HepG2 (cell line): ENCODE measurements around the gene TDRD9. TPM values are rescaled to one million over a fixed set of nuclear protein-coding genes. Genes with fewer than 3 reads are reported as not detected.

Experiments
- AGO1 ChIP-seq: fragments of 200-400 bp; formaldehyde crosslinking; IDR thresholded peaks from 2 replicates; pipeline ENCODE4 v1.6.1; 2017; ENCODE audit warnings: mild to moderate bottlenecking, low read depth, low read length, moderate library complexity; ENCODE audit not compliant: poor library complexity, severe bottlenecking
- BCLAF1 ChIP-seq: fragments of 450-650 bp; IDR thresholded peaks from 2 replicates; pipeline ENCODE4 v1.6.1; 2017; ENCODE audit warnings: mild to moderate bottlenecking
- CEBPG ChIP-seq: IDR thresholded peaks from 2 replicates; pipeline ENCODE4 v1.6.1; 2016
- CSRNP1 ChIP-seq: sonication (generic); formaldehyde crosslinking; IDR thresholded peaks from 2 replicates; pipeline ENCODE4 v1.8.1; 2023; ENCODE audit warnings: mild to moderate bottlenecking, missing genetic modification reagents
- FOSL2 ChIP-seq: sonication (generic); formaldehyde crosslinking; IDR thresholded peaks from 2 replicates; pipeline ENCODE4 v1.4.0; 2020; ENCODE audit warnings: missing genetic modification reagents
- GABPA ChIP-seq, 2 experiments: IDR thresholded peaks; 2 replicates each; pipeline ENCODE4 v1.6.1; 2011 to 2016; ENCODE audit warnings: low read depth in 2 of 2, low read length in 1 of 2, missing biosample characterization in 1 of 2, missing genetic modification characterization in 1 of 2
- NR2F1 ChIP-seq, 2 experiments: fragments of 450-650 bp in 1 of 2; formaldehyde crosslinking in 1 of 2; IDR thresholded peaks; 2 replicates each; pipeline versions ENCODE4 v1.5.0 to v1.6.1; 2016 to 2020; ENCODE audit warnings: mild to moderate bottlenecking in 1 of 2, missing compliant biosample characterization in 1 of 2, missing genetic modification reagents in 1 of 2, moderate library complexity in 1 of 2
- PHF20 ChIP-seq: sonication (generic); formaldehyde crosslinking; IDR thresholded peaks from 2 replicates; pipeline ENCODE4 v1.5.0; 2020; ENCODE audit warnings: mild to moderate bottlenecking, missing genetic modification reagents
- SPEN ChIP-seq: sonication (generic); formaldehyde crosslinking; IDR thresholded peaks from 2 replicates; pipeline ENCODE4 v1.5.1; 2020; ENCODE audit warnings: low read depth, mild to moderate bottlenecking, missing genetic modification reagents
- TEAD3 ChIP-seq: optimal IDR thresholded peaks from 2 replicates; pipeline ENCODE3; 2016; ENCODE audit warnings: borderline replicate concordance
- TEF ChIP-seq: sonication (generic); formaldehyde crosslinking; IDR thresholded peaks from 2 replicates; pipeline ENCODE4 v1.5.0; 2020; ENCODE audit warnings: missing genetic modification reagents
- ZBTB34 ChIP-seq: sonication (generic); formaldehyde crosslinking; IDR thresholded peaks from 2 replicates; pipeline ENCODE4 v1.8.0; 2022; ENCODE audit warnings: mild to moderate bottlenecking, missing genetic modification reagents
- ZMYM3 ChIP-seq: sonication (generic); formaldehyde crosslinking; IDR thresholded peaks from 2 replicates; pipeline ENCODE4 v1.5.1; 2020; ENCODE audit warnings: mild to moderate bottlenecking, missing genetic modification reagents
- ZNF3 ChIP-seq: IDR thresholded peaks from 2 replicates; pipeline ENCODE4 v1.7.0; 2017; ENCODE audit warnings: inconsistent platforms
- ZNF414 ChIP-seq: sonication (generic); formaldehyde crosslinking; IDR thresholded peaks from 2 replicates; pipeline ENCODE4 v1.5.0; 2020; ENCODE audit warnings: missing genetic modification reagents
- ZNF558 ChIP-seq: sonication (generic); formaldehyde crosslinking; IDR thresholded peaks from 2 replicates; pipeline ENCODE4 v1.9.0; 2022; ENCODE audit warnings: mild to moderate bottlenecking, missing genetic modification reagents, borderline replicate concordance
- ZNF687 ChIP-seq: sonication (generic); formaldehyde crosslinking; IDR thresholded peaks from 2 replicates; pipeline ENCODE4 v1.5.1; 2020; ENCODE audit warnings: mild to moderate bottlenecking, missing genetic modification reagents, moderate library complexity
- ZNF768 ChIP-seq: sonication (generic); formaldehyde crosslinking; IDR thresholded peaks from 2 replicates; pipeline ENCODE4 v1.4.0; 2020; ENCODE audit warnings: missing genetic modification reagents
- polyA plus RNA-seq, 8 experiments: library from polyadenylated mRNA; depleted of rRNA in 3 of 8; stranded (reverse) in 7 of 8; unstranded in 1 of 8; fragments of >200 nt; fragmentation: Illumina TruSeq in 4 of 8; extraction: Trizol in 4 of 8; gene quantifications; 2 replicates each; pipeline versions ENCODE4 v1.2.1 to v1.2.3, GENCODE V29; 2011 to 2016; ENCODE audit warnings: low read depth in 4 of 8, missing spikeins in 1 of 8, mixed read lengths in 1 of 8; ENCODE audit not compliant: insufficient read depth in 1 of 8
- total RNA-seq, 5 experiments: library from RNA; depleted of rRNA; stranded (reverse); fragments of >200 nt; fragmentation: Illumina TruSeq; extraction: Trizol; gene quantifications; 2 replicates each; pipeline ENCODE4 v1.2.3, GENCODE V29; 2016; ENCODE audit warnings: low read depth in 1 of 5

The TDRD9 gene
- total and polyA plus RNA-seq, 2 of the 13 experiments (the other 11 are each of a cell fraction or from before 2014, with no cell fraction given) = not detected

GRCh38 chr14:103892247-103892646 is 36.0 kb upstream of the TDRD9 start (continued):
- TF ChIP-seq TEAD3 (CRISPR knock-in tag) = peak; percentile 54
- TF ChIP-seq ZNF687 (CRISPR knock-in tag) = peak; percentile 52; the same call in 1 of the 2 replicates
- 0 out of 2 replicates have a peak, but pooled peaks have one; percentile 6 for TF ChIP-seq SPEN (CRISPR knock-in tag)
- TF ChIP-seq ZNF558 = peak; percentile 60; the same call in 1 of the 2 replicates
- TF ChIP-seq GABPA (IDR thresholded peaks at IDR 0.05; ENCODE audit: low read depth, low read length) = no peak
- TF ChIP-seq GABPA (CRISPR knock-in tag; IDR thresholded peaks at IDR 0.05; ENCODE audit: low read depth) = peak; percentile 50; the same call in 1 of the 2 replicates
- no peak for TF ChIP-seq AGO1
- TF ChIP-seq ZBTB34 (CRISPR knock-in tag) = no peak
- peak; percentile 99 for TF ChIP-seq ZMYM3 (CRISPR knock-in tag)
- peak; percentile 100 for TF ChIP-seq ZNF3 (CRISPR knock-in tag)
- peak; percentile 50 for TF ChIP-seq CEBPG (CRISPR knock-in tag)
- peak; percentile 38 for TF ChIP-seq FOSL2 (CRISPR knock-in tag)
- 0 out of 2 replicates have a peak, but pooled peaks have one; percentile 39 for TF ChIP-seq ZNF414 (CRISPR knock-in tag)
- no peak for TF ChIP-seq BCLAF1
- 0 out of 2 replicates have a peak, but pooled peaks have one; percentile 41 for TF ChIP-seq CSRNP1 (CRISPR knock-in tag)
- no peak for TF ChIP-seq NR2F1 (CRISPR knock-in tag; IDR thresholded peaks at IDR 0.05)
- TF ChIP-seq TEF (CRISPR knock-in tag) = no peak
- TF ChIP-seq ZNF768 = peak; percentile 91
- TF ChIP-seq PHF20 (CRISPR knock-in tag) = peak; percentile 26; the same call in 1 of the 2 replicates
